Activated T-helper 2 cell treated with anti-CD3 and anti-CD28 coated beads, Interferon-gamma antibody, Interleukin-2, Interleukin-4, amounts not matched to agents 10 μg/mL and 5 μg/mL and 100 μg/mL, durations not matched to agents 14 hours and 24 hours and 36 hours (primary cell): ENCODE data around the gene PLEKHA7. TPM values are rescaled to one million over a fixed set of nuclear protein-coding genes. Genes with fewer than 3 reads are reported as not detected.
"Not testable (repeated sequence)": the region's sequence is repeated elsewhere in the genome, so short reads cannot be mapped to it uniquely, and the experiment has no call there.

Source experiments
- DNase-seq: peaks from one replicate; pipeline ENCODE4 v3.0.0; 2021; ENCODE audit warnings: low spot score
- H3K27ac Mint-ChIP-seq: one replicate; pipeline ENCODE4 v1.8.0; 2021; ENCODE audit warnings: mixed read lengths
- H3K27me3 Mint-ChIP-seq: one replicate; pipeline ENCODE4 v1.8.0; 2021; ENCODE audit warnings: low read depth, mixed read lengths
- H3K36me3 Mint-ChIP-seq: one replicate; pipeline ENCODE4 v1.8.0; 2021; ENCODE audit warnings: low read depth, mixed read lengths
- H3K4me1 Mint-ChIP-seq: one replicate; pipeline ENCODE4 v1.8.0; 2021; ENCODE audit warnings: low read depth, mixed read lengths
- H3K4me3 Mint-ChIP-seq: one replicate; pipeline ENCODE4 v1.8.0; 2021; ENCODE audit warnings: low read depth, mild to moderate bottlenecking, moderate library complexity, mixed read lengths
- H3K9me3 Mint-ChIP-seq: one replicate; pipeline ENCODE4 v1.8.0; 2021; ENCODE audit warnings: mixed read lengths
- intact Hi-C: fragments of 100-400 bp; cut with micrococcal nuclease; formaldehyde crosslinking; loops from one replicate; pipeline ENCODE4 v1.15.1; 2023
- total RNA-seq: library from RNA; stranded (reverse); gene quantifications from 2 replicates; pipeline ENCODE4 v1.2.3, GENCODE V29; 2022

PLEKHA7 gene
- total RNA-seq, 1 donor from 2014 or later = 51.3 TPM

- H3K4me3 Mint-ChIP-seq = peak overlapping the region; percentile 77
Observed at GRCh38 chr11:16923987-16924386, 90.2 kb downstream of the PLEKHA7 start.

GRCh38 chr11:16921668-16922067 lies 92.5 kb downstream of the PLEKHA7 start:
- Mint-ChIP-seq H3K36me3 (peaks cover 20% of the 10 kb centered on the region), H3K27ac (no peak overlapping the region), H3K9me3 (no peaks in the 10 kb centered on the region), H3K4me1 (peaks cover 24% of the 10 kb centered on the region), H3K27me3 (peaks cover 38% of the 10 kb centered on the region), H3K4me3 (no peak overlapping the region)
- DNase-seq = no peak
- intact Hi-C loops = no loop called here

More at GRCh38 chr11:16923987-16924386, 90.2 kb downstream of the PLEKHA7 start:
- Mint-ChIP-seq H3K27me3 (peaks cover 46% of the 10 kb centered on the region), H3K4me1 (peaks cover 17% of the 10 kb centered on the region), H3K27ac (no peak overlapping the region), H3K9me3 (no peaks in the 10 kb centered on the region), H3K36me3 (peaks cover 8% of the 10 kb centered on the region)
- intact Hi-C loops = loop anchor here (1.0 kb wide), 1 partner anchor 22 kb away; no protein-coding TSS in a partner anchor
- DNase-seq = no peak

- Mint-ChIP-seq H3K4me1 (peaks cover 20% of the 10 kb centered on the region), H3K9me3 (no peaks in the 10 kb centered on the region), H3K27ac (no peak overlapping the region), H3K4me3 (no peak overlapping the region), H3K27me3 (peaks cover 33% of the 10 kb centered on the region), H3K36me3 (peaks cover 26% of the 10 kb centered on the region)
- DNase-seq = no peak
- intact Hi-C loops = no loop called here
Observed at GRCh38 chr11:16921019-16921418, 93.2 kb downstream of the PLEKHA7 start.

GRCh38 chr11:16920559-16920958 lies 93.7 kb downstream of the PLEKHA7 start:
- intact Hi-C loops = no loop called here
- H3K9me3 Mint-ChIP-seq = no peaks in the 10 kb centered on the region
- peaks cover 28% of the 10 kb centered on the region for H3K27me3 Mint-ChIP-seq
- no peak for DNase-seq
- peaks cover 27% of the 10 kb centered on the region for H3K36me3 Mint-ChIP-seq
- no peak overlapping the region for H3K4me3 Mint-ChIP-seq
- H3K4me1 Mint-ChIP-seq = peaks cover 18% of the 10 kb centered on the region
- no peak overlapping the region for H3K27ac Mint-ChIP-seq

GRCh38 chr11:16918543-16919182 lies 95.6 kb downstream of the PLEKHA7 start:
- H3K27ac Mint-ChIP-seq, H3K4me3 Mint-ChIP-seq, intact Hi-C loops, DNase-seq, H3K4me1 Mint-ChIP-seq, H3K9me3 Mint-ChIP-seq: not testable (repeated sequence)
- H3K27me3 Mint-ChIP-seq = peaks cover 16% of the 10 kb centered on the region
- peaks cover 26% of the 10 kb centered on the region for H3K36me3 Mint-ChIP-seq

- no peak for DNase-seq
- peaks cover 20% of the 10 kb centered on the region for H3K36me3 Mint-ChIP-seq
- peaks cover 9% of the 10 kb centered on the region for H3K27me3 Mint-ChIP-seq
- intact Hi-C loops = no loop called here
- no peak overlapping the region for H3K4me3 Mint-ChIP-seq
- no peak overlapping the region for H3K27ac Mint-ChIP-seq
- peaks cover 7% of the 10 kb centered on the region for H3K4me1 Mint-ChIP-seq
- H3K9me3 Mint-ChIP-seq = no peaks in the 10 kb centered on the region
Observed at GRCh38 chr11:16917941-16918340, 96.3 kb downstream of the PLEKHA7 start.

GRCh38 chr11:16912692-16913111 lies 101.5 kb downstream of the PLEKHA7 start:
- Mint-ChIP-seq H3K9me3 (no peaks in the 10 kb centered on the region), H3K27ac (no peak overlapping the region)
- intact Hi-C loops = no loop called here

GRCh38 chr11:16911658-16912057 lies 102.6 kb downstream of the PLEKHA7 start:
- intact Hi-C loops = loop anchor here (1.0 kb wide), 1 partner anchor 9 kb away; no protein-coding TSS in a partner anchor
- no peak overlapping the region for H3K4me3 Mint-ChIP-seq
- peaks cover 30% of the 10 kb centered on the region for H3K4me1 Mint-ChIP-seq
- H3K27ac Mint-ChIP-seq = peak overlapping the region; percentile 2
- H3K9me3 Mint-ChIP-seq = no peaks in the 10 kb centered on the region
- peaks cover 12% of the 10 kb centered on the region for H3K36me3 Mint-ChIP-seq
- H3K27me3 Mint-ChIP-seq = no peaks in the 10 kb centered on the region
- DNase-seq = no peak

More at GRCh38 chr11:16912692-16913111, 101.5 kb downstream of the PLEKHA7 start:
- Mint-ChIP-seq H3K4me3 (no peak overlapping the region), H3K4me1 (peaks cover 30% of the 10 kb centered on the region), H3K36me3 (peaks cover 21% of the 10 kb centered on the region), H3K27me3 (no peaks in the 10 kb centered on the region)
- no peak for DNase-seq

- peaks cover 30% of the 10 kb centered on the region for H3K4me1 Mint-ChIP-seq
- no peak overlapping the region for H3K27ac Mint-ChIP-seq
- H3K36me3 Mint-ChIP-seq = peaks cover 8% of the 10 kb centered on the region
- no peak for DNase-seq
- H3K27me3 Mint-ChIP-seq = no peaks in the 10 kb centered on the region
- intact Hi-C loops = loop anchor here (1.0 kb wide), 1 partner anchor 9 kb away; no protein-coding TSS in a partner anchor
- H3K9me3 Mint-ChIP-seq = no peaks in the 10 kb centered on the region
- no peak overlapping the region for H3K4me3 Mint-ChIP-seq
Observed at GRCh38 chr11:16911186-16911585, 103.0 kb downstream of the PLEKHA7 start.

- no peak for DNase-seq
Observed at GRCh38 chr11:16909359-16910035, 104.7 kb downstream of the PLEKHA7 start.

GRCh38 chr11:16905375-16905774 lies 108.8 kb downstream of the PLEKHA7 start:
- peak overlapping the region; percentile 45 for H3K27ac Mint-ChIP-seq
- H3K36me3 Mint-ChIP-seq = peaks cover 37% of the 10 kb centered on the region
- peaks cover 46% of the 10 kb centered on the region for H3K4me1 Mint-ChIP-seq
- H3K27me3 Mint-ChIP-seq = no peaks in the 10 kb centered on the region
- intact Hi-C loops = loop anchor here (10.0 kb wide), 1 partner anchor 1091 kb away; no protein-coding TSS in a partner anchor
- no peak overlapping the region for H3K4me3 Mint-ChIP-seq
- H3K9me3 Mint-ChIP-seq = peaks cover 27% of the 10 kb centered on the region
- DNase-seq = no peak

More at GRCh38 chr11:16909359-16910035, 104.7 kb downstream of the PLEKHA7 start:
- peaks cover 35% of the 10 kb centered on the region for H3K4me1 Mint-ChIP-seq
- peak overlapping the region; percentile 93 for H3K27ac Mint-ChIP-seq
- peaks cover 10% of the 10 kb centered on the region for H3K36me3 Mint-ChIP-seq
- intact Hi-C loops = loop anchor here (10.0 kb wide), 1 partner anchor 1095 kb away; no protein-coding TSS in a partner anchor
- no peak overlapping the region for H3K4me3 Mint-ChIP-seq
- H3K27me3 Mint-ChIP-seq = no peaks in the 10 kb centered on the region
- no peaks in the 10 kb centered on the region for H3K9me3 Mint-ChIP-seq

GRCh38 chr11:16904761-16905160 lies 109.5 kb downstream of the PLEKHA7 start:
- not testable (repeated sequence) for DNase-seq, H3K27me3 Mint-ChIP-seq, H3K4me3 Mint-ChIP-seq, H3K27ac Mint-ChIP-seq
- Mint-ChIP-seq H3K9me3 (peaks cover 27% of the 10 kb centered on the region), H3K4me1 (peaks cover 45% of the 10 kb centered on the region), H3K36me3 (peaks cover 36% of the 10 kb centered on the region)
- intact Hi-C loops = loop anchor here (5.0 to 10.0 kb wide), 4 partner anchors 167 to 1090 kb away; partner anchors contain the start of genes C11orf58 and NCR3LG1
